LNCaP clone FGC (cell line): ENCODE data around the gene LGALS14.
A peak's percentile ranks its signal among the peaks of the same experiment; 100 is the strongest.

Experiments
- DNase-seq: peaks from one replicate; pipeline ENCODE4 v3.0.0-alpha.2; 2011; ENCODE audit warnings: low read depth
- H3K4me3 ChIP-seq: 2 replicates; pipeline ENCODE4 v1.5.1; 2011; ENCODE audit warnings: mild to moderate bottlenecking, low read depth, low read length, control low read depth
- TF ChIP-seq, protein P1 (sequence below): IDR thresholded peaks from 2 replicates; pipeline ENCODE4 v1.5.1; 2012; ENCODE audit warnings: mild to moderate bottlenecking; ENCODE audit not compliant: control insufficient read depth, insufficient read depth; ENCODE audit errors: extremely low read depth

Gene LGALS14

DNA sequence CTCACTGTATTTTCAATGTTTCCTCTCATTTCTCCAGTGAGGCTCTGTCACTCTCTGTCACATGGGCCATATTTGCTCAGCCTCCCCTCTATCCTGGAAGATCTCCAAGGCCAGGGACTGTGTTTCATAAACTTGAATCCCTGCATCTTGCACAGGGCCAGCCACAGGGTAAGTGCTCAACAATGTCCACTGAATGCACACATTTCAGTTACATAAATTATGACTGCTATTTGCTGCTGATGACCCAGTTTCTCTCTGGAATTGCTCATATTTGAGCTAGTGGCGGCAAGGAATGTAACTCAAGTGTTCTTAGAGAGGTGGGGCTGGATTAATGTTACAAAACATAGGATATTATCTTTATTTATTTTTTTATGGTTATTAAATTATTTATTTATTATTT, 27.4 kb downstream of the LGALS14 start:
- no peak overlapping the region for H3K4me3 ChIP-seq
- TF ChIP-seq, protein P1, sequence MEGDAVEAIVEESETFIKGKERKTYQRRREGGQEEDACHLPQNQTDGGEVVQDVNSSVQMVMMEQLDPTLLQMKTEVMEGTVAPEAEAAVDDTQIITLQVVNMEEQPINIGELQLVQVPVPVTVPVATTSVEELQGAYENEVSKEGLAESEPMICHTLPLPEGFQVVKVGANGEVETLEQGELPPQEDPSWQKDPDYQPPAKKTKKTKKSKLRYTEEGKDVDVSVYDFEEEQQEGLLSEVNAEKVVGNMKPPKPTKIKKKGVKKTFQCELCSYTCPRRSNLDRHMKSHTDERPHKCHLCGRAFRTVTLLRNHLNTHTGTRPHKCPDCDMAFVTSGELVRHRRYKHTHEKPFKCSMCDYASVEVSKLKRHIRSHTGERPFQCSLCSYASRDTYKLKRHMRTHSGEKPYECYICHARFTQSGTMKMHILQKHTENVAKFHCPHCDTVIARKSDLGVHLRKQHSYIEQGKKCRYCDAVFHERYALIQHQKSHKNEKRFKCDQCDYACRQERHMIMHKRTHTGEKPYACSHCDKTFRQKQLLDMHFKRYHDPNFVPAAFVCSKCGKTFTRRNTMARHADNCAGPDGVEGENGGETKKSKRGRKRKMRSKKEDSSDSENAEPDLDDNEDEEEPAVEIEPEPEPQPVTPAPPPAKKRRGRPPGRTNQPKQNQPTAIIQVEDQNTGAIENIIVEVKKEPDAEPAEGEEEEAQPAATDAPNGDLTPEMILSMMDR: no peak
- peak; percentile 1 for DNase-seq

DNA sequence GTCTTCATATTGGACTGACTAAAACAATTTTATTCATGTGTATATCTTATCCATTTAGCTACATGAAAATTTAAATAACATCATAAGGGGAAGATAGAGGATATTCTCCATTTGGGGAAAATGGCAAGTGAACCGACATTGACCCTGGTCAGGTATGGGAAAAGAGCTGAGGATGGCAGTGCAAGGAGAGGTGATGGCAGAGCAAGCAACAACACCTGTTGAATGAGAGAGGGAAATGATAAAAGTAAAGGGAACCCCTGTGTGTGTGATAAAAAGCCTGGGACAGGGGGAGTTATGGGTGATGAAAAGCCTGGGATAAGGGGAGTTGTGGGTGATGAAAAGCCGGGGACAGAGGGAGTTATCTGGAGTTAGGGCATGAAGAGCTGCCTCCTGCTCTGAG, 29.6 kb downstream of the LGALS14 start:
- TF ChIP-seq, protein P1: no peak
- no peak overlapping the region for H3K4me3 ChIP-seq
- DNase-seq: no peak

DNA sequence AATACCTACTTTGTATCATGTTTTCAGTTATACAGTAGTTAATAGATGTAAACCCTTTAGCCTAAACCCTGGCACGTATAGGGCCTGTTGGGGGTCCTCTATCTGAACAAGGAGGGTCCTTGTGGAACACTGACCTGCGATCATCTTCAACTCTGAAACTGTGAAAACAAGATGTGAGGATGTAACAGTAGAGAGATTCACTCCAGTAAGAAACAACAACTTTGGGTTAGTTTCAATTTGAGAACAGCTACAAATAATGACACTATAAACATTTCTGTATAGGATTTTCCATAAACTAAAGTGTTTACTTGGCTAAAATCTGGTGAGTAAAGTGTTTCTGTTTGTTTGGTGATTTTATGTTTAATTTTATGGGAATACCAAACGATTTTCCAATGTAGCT, 31.4 kb downstream of the LGALS14 start:
- TF ChIP-seq, protein P1: no peak
- no peak for DNase-seq
- H3K4me3 ChIP-seq: no peak overlapping the region

DNA sequence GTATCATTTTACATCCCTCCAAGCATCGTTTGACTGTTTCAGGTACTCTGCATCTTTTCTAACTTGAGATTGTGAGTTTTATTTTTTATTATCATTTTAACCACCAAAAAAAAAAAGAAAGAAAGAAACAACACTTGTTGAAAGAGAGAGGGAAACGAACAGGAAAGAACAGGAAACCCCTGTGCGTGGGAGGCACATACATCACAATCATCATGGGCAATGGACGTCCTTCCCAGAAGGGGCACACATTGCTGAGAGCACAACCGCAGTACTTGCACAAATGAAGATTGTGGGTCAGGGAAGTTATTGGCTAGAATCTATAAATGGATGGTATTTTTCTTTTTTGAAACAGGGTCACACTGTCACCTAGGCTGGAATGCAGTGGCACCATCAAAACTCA, 31.8 kb downstream of the LGALS14 start:
- no peak for DNase-seq
- TF ChIP-seq, protein P1: no peak
- no peak overlapping the region for H3K4me3 ChIP-seq

DNA sequence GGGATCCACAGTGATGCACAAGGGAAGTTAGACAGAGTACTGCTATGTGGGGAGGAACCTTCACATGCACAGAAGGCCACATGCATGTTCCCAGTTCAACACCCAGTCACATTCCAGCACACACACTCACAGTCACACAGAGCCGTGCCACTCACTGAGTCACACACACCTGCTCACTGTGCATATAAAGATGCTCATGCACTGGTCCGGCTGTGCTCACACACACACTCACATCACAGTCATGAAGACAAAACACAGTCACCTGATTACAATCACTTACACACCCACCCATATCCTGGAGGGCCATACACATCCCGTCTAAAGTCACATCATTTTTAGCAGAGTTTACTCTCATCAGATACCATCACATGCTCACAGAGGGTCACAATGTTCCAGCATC, 33.1 kb downstream of the LGALS14 start:
- H3K4me3 ChIP-seq: no peak overlapping the region
- DNase-seq: no peak
- TF ChIP-seq, protein P1: no peak

DNA sequence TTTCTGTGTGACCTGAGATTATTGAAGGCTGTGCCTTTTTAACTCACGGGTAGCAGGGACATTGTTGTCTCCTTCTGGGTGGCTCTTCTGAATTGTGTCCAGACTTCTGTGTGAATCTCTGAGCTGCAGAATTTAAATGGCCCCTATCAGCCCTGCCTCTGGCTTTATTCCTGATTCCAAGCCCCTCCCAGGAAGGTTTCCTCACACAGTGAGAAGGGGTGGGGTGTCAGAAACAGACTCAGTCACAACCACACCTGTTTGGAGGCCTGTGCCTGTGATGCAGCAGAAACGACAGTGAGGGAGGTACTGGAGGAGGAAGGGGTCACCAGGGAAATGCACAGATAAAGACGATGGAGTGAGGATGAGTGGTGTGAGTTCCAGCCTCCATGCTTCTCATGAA, 33.6 kb downstream of the LGALS14 start, which contains the start of gene CLC:
CLC (minus strand) TSS at position 139 of the 400 bp plus-strand sequence; CDS start at position 62, 77 bp downstream.
- TF ChIP-seq, protein P1: no peak
- DNase-seq: no peak
- H3K4me3 ChIP-seq: no peak within 1 kb of the TSS

DNA sequence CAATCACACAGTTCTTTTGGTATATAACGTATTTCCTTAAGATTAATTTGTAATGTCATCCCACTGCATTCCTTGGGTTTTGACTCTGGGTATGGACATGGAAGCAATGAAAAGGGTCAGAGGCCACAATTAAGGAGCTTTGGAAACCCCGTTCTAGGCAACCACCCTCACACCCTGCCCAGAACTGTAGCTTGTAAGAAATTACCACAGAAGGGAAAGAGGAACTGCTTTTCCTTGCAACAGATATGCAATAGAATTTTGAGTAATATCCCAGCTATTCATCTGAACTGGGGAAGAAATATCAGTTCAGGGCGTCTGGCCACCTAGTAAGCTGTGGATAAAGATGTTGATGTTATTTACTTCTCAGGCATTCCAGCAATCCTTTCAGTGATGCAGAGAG, 34.5 kb downstream of the LGALS14 start:
- TF ChIP-seq, protein P1: no peak
- H3K4me3 ChIP-seq: no peak overlapping the region
- no peak for DNase-seq
